ENCODE data around the gene ZFAND2B. TPM values are rescaled to one million over a fixed set of nuclear protein-coding genes. Genes with fewer than 3 reads are reported as not detected.

The ZFAND2B gene
- total RNA-seq, 1 experiment from 2014 or later = 31.4 TPM

DNA sequence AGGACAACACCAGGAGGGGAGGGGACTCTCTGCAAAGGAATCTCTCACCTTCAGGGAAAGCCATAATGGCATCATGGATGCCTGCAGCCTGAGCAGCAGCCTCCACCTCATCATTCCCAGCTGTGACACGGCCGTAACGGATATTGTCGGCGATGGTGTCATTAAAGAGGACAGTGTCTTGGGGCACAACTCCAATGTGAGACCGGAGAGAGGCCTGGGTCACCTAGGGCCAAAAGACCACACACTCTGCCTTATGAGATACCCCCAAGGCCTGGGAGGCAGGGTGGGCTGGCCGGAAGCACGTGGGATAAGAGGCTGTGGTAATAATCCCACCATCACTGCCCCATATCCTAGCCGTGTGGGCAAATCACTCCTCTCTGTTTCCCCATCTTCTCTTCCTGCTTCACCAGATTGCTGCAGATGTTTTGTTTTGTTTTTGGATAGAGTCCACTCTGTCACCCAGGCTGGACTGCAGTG, 4.3 kb downstream of the ZFAND2B start:
- ChIA-PET POLR2A (interaction anchor here (1.1 kb wide), 1 partner anchor 16 kb away, joined by 3 read pairs; no protein-coding TSS in a partner anchor), CTCF (interaction anchor here (0.8 to 1.7 kb wide), 9 partner anchors 34 to 181 kb away, joined by 3 to 10 read pairs (median 4); partner anchors contain the start of genes CNPPD1 and NHEJ1)
- no peak overlapping the region for H3K27ac ChIP-seq (ENCODE audit: low read depth, low read length)

More for the DNA sequence above, 4.3 kb downstream of the ZFAND2B start:
- Histone ChIP-seq H3K4me3 (replicated peaks in 1 of 2; ENCODE audit: low read depth in 1 of 2, low read length in 2 of 2) (no peak overlapping the region), H3K4me1 (ENCODE audit: control insufficient read depth in 1 of 2, insufficient read depth in 2 of 2, low read length in 2 of 2) (peaks cover 9 to 15% of the 10 kb centered on the region in 2 experiments), H3K36me3 (ENCODE audit: control insufficient read depth in 1 of 2, insufficient read depth in 2 of 2, low read length in 2 of 2) (peaks cover 10 to 23% of the 10 kb centered on the region in 2 experiments; a peak in 3 of 4 replicates), H3K9me3 (ENCODE audit: control insufficient read depth in 1 of 2, insufficient read depth in 1 of 2, low read depth in 1 of 2, low read length in 2 of 2) (no peaks in the 10 kb centered on the region), H3K4me2 (ENCODE audit: low read length) (no peak overlapping the region), H4K20me1 (ENCODE audit: insufficient read depth) (no peaks in the 10 kb centered on the region), H3K27me3 (ENCODE audit: insufficient read depth, low read length) (no peaks in the 10 kb centered on the region), H3K79me2 (ENCODE audit: insufficient read depth, low read length) (no peaks in the 10 kb centered on the region), H2AFZ (ENCODE audit: low read depth, low read length, poor library complexity, severe bottlenecking) (no peak overlapping the region), H3K9ac (ENCODE audit: low read length) (no peak overlapping the region), H3K9me2 (ENCODE audit: insufficient read depth) (no peaks in the 10 kb centered on the region)
- no peak for ATAC-seq
- DNase-seq (ENCODE audit: low read depth, low spot score) = no peak
- RAD21 ChIA-PET (ENCODE audit: low non-redundant PET in 1 of 2, low total read pairs in 2 of 2, uncharacterized antibody in 2 of 2, unreplicated experiment in 2 of 2) = no interaction called here
- TF ChIP-seq SP1 (IDR thresholded peaks at IDR 0.05; ENCODE audit: low read depth) (no peak), ATF3 (IDR thresholded peaks at IDR 0.05) (no peak), JUND (IDR thresholded peaks at IDR 0.05) (no peak), ZBTB33 (IDR thresholded peaks at IDR 0.05; ENCODE audit: extremely low read depth, insufficient replicate concordance, low read length) (no peak), TCF7L2 (IDR thresholded peaks at IDR 0.05; ENCODE audit: borderline replicate concordance, extremely low read depth, insufficient read depth, insufficient read length) (no peak)
- BruUV-seq (replicated peaks) = no TSS peak
- intact Hi-C loops (cut with micrococcal nuclease) = loop anchor here (2.0 kb wide), 2 partner anchors 40 to 50 kb away; partner anchors contain the start of genes NHEJ1 and SLC23A3
